ENCODE results near the gene ANGPTL1.
"Not testable (repeated sequence)": the region's sequence is repeated elsewhere in the genome, so short reads cannot be mapped to it uniquely, and the experiment has no call there.

The ANGPTL1 gene

DNA sequence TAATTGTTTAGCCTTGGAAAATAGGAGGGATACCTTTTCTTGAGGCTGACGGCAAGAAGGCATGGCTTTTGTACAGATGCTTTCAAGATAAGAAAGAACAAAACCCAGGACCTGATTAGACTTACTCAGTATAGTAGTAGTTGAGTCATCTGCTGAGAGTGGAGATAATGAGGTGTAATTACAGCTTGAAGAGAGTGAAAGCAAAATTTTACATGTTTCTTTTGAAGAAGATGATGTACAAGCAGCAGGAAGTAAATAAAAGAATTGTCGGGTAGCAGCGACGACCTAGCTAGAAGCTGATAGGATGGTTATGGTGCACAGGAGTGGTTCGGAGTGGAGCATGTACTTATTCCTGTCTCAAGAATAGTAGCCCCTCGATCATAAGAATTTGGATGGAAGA lies 6.6 kb downstream of the ANGPTL1 start:
- DNase-seq = no peak

DNA sequence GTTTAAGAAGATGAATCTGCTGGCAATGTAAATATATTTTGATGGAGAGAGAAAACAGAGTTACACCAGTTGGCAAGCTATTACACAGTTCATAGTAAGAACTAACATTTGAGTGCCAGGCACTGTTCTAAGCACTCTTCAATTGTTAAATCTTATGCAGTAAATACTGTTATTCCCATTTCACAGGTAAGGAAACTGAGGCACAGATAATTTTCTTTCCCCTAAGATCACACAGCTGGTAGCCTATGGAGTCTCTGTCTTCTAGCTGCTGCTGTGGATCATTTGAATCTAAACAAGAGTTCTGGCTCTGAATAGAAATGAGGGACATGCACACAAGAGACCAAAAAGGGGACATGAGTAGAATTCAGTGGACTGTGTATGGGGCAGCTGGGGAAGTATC lies 8.0 kb downstream of the ANGPTL1 start:
- no peak for DNase-seq

DNA sequence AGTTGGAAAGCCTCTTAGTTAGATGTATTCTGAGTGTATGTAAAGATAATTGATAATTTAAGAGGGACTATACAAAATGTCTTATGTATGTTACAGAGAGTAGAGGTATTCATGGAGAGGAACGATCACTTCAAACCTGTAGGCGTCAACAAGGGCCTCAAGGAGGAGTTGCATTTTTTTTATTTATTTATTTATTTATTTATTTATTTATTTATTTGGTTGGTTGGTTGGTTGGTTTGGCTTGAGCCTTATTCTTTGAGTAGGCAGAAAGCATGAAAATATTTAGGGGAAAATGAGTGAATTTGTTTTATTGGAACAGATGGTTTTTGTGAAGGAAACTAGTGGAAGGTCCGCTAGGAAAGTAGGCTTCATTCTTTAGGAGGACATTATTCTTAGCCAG lies 8.5 kb downstream of the ANGPTL1 start:
- no peak for DNase-seq

DNA sequence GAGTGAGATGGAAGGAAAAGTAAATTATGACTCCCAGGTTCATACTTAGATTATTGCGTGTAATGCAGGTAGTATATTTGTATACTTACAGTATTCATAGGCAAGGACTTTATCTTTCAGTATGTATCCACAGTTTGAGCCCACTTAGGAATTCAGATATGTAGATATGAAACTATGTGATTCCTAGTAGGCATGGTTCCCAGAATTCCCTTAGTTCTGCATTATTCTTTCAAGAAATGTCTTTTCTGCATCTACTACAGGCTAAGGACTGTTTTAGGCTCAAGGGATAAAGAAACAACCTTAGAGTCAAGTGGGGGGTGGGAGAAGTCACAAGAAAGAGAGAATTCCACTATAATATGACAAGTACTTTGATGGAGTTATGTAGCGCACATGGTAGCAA lies 13.8 kb downstream of the ANGPTL1 start:
- DNase-seq = no peak

DNA sequence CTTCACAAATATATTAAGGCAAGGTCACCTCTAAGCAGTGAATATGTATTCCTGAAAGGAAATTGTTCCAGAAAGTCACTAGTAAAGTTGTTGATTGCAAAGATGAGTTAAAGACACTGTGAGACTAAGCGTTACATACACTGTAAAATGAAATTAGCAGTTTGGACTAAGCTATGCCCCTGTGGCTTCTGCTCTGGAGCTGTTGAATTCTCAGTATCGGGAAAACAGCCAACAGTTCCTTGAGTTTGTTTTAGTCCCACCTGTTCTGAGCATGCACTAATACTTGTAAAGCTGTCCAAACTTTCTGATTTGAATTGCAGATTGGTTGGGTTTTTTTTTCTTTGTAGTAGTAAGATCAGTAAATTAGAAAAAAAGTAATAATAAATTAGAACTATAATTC lies 21.0 kb downstream of the ANGPTL1 start:
- DNase-seq = no peak

DNA sequence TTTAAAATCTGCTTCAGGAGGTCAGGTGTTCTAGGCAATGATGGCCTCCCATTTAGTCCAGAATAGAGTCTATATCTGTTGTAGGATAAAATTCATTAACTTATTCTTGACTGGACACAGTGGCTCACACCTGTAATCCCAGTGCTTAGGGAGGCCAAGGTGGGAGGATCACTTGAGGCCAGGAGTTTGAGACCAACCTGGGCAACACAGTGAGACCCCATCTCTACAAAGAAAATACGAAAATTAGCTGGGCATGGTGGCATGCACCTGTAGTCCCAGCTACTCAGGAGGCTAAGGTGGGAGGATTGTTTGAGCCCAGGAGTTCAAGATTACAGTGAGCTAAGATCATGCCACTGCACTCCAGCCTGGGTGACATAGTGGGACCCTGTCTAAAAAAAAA lies 23.0 kb downstream of the ANGPTL1 start:
- not testable (repeated sequence) for DNase-seq

DNA sequence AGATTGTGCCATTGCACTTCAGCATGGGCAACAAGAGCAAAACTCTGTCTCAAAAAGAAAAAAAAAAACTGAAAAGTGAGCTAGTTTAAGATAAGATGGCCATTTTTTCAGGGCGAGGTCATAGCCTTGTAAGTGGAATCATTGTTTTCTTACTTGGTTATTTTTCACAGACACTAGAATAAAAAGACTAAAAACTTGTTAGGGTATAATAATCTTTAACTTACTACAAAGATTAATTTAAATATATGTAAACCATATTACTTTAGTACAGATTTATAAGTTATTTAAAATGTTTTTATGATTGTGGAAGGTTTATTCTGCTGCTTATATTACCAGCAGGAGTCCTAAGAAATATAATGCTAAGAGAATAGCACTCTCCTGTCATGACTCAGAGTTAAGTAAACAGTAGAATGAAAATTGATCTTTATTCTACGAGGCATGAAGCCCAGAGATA lies 23.5 kb downstream of the ANGPTL1 start:
- DNase-seq = no peak

DNA sequence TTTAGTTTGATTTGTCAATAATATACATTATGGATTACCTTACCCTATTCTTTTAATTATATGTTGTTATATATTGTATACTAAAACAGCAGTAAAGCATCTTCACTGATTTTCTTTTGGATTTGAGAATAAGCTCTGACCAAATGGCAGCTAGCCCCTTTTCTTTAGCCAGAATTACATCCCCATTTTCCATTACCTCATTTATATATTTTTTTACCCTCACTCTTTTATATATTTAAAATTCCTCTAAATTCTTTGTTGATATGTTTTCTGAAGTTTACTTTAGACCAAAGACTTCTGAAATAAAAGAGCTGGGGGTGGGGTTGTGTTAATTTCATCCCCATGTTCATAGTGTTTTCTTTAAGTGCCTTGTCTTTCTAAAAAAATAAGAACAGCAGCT lies 24.6 kb downstream of the ANGPTL1 start:
- no peak for DNase-seq

DNA sequence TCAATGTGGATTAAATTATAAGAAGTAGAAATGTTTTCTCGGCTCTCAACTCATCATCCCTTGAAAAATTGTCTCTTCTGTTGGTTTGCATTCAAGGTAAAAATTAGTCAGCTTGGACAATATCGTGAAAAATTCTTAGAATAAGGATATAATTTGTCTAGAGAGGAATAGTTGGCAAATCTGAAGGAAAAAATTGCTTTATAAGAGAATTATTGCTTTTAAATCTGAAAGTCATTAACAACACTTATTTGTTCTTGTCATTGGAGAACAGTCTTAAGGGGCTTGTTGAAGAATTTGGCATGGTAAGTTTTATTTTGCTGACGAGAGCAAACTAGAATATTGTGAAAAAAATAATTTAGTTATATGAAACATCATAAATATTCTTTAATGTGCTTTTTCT lies 26.4 kb downstream of the ANGPTL1 start:
- no peak for DNase-seq

DNA sequence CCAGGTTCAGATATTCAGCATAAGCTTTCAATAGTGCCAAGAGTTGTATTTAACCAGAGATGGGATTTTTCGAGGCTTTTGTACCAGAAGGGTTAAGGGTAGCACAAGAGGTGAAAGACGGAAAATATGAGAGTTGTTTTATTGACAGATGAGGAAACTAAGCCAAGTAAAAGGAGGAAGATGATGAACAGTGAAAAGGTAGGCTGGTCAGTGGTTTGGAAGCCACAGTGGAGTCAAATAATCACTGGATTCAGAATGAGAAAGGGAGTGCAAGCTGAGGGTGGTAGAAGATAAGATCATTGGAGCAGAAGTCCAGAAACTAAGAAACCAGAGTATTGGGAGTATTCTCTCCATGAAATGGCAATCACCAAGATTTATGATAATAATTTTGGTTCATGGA lies 45.7 kb downstream of the ANGPTL1 start:
- no peak for DNase-seq

DNA sequence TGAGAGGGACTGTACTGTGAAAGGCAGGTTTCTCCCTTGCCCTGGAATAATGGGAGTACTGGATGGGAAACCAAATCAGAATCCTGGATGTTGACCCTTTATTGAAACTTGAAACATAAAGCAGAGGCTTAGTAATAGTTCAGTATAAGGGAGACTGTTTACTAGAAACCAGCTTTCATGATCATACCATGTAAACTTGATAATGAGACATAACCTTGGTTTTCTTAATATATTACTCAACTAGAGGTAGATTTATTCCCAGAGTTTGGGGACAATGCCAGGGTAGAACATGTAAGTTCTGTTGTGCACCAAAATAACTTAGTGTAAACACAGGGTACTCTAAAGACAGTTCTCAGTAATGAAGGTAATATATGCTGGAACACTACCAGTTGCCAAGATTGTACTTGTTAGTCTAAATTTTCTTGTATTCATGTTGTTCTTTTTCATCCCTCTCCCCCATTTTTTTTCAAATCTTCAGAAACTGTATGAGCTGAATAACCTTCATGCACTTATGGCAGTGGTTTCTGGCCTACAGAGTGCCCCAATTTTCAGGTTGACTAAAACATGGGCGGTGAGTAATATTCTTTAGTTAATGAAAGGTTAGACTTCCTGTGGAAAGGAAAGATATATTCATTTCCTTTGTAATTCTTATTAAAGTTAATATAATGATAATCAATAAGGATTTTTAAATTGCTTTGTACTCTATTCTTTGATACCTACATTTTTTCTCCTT lies 49.6 kb downstream of the ANGPTL1 start:
- DNase-seq = no peak

DNA sequence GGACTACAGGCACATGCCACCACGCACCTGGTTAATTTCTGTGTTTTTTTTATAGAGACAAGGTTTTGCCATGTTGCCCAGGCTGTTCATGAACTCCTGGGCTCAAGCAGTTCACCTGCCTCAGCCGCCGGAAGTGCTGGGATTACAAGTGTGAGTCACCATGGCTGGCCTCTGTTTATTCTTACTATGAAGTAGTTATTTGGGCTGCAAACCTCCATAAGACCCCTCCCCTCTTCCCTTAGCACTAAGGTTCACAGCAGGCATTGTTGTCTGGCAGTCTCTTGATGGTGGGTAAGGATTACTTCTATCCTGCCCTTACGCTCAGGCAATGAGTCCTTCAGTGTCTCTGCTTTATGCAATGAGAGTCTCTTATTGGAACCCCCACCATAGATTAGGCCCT lies 51.8 kb downstream of the ANGPTL1 start:
- no peak for DNase-seq

DNA sequence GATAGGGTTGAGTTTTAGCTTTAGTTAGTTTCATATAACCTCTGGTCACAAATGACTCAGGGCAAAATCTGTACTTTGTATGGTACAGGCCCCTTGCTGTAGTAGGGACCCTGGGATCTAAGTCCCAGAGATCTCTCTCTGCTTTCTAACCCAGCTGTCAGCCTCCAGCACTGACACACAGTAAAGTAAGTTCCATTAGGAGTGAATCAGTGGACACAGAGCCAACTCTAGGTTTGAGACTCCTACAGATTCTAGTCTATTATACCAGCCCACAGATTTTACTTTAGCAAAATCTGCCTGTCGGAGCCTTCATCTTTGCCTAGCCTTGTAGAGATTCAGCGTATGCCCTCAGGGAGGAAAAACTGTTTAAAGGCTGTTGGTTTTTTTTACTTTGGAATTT lies 52.5 kb downstream of the ANGPTL1 start:
- no peak for DNase-seq

DNA sequence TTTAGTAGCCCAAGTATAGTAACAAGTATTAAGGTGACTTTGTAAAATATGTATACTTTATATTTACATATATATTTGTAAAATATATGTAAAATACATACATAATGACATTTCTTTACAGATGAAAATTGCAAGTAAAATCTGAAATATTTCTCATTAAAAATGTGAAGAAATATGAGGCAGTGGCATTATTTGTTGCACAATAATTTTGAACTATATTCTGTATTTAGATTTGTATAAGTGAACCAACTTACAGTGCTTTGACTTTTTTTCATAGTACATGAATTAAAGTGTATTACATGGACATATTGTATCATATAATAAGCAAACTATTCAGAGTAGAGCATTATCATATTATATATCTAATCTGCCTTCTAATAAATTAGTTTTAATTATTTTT lies 60.3 kb downstream of the ANGPTL1 start:
- no peak for DNase-seq

DNA sequence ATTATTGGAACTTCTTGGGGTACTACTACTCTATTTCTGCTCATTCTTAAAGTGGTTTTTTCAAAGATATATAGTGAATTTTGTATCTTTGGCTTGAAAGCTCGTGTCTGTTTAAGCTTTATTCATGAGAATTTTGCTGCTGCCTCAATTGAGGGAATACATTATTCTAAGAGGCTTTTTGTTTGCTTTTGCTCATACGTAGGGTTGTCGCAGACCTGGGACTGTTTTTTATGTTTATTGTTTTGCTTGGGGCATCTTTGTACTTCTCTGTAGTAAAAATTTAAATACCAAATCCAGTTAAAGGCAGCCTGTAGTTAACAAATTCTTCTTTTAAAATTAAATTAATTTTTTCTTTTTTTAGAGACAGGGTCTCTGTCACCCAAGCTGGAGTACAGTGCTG lies 62.3 kb downstream of the ANGPTL1 start:
- DNase-seq = no peak

DNA sequence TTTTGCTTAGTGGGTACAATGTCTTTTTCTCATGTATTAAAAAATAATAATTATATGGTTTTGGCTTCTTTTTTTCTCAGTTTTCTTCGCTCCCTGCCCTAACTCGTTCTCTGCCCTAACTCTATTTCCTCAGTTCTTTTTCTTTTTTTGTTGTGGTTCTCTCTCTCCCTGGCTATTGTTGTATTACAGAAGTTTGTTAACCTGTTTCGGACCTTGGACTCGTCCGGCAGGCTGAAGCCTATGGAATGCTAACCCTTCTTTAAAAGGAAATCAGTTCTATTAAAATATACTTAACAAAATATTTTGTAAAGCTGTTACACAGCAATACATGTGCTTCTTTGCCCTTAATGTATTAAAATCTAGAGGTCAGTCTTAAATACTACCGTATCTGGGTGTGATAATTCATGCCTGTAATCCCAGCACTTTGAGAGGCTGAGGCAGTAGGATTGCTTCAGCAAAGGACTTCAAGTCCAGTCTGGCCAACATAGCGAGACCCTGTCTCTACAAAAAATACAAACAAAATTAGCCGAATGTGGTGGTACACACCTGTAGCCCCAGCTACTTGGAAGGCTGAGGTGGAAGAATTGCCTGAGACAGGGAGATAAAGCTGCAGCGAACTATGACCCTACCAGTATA lies 64.1 kb downstream of the ANGPTL1 start:
- DNase-seq = no peak

DNA sequence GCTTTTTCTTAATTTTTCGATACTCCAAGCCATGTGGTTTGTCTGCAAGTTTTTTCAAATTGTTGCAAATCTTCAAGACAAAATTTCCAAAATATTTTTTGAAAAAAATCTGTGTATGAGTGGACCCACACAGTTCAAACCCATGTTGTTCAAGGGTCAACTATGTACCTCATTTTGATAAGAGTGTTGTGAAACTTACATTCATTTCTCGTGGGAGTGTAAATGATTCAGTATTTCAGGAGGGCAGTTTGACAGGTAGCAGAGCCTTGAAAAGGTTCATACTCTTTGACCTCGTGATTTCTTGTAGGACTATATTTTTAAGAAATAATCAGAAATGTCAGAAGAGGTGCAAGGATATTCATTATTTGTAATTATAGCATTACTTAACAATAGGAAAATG lies 68.0 kb downstream of the ANGPTL1 start:
- DNase-seq = no peak
